Keratinocyte (primary cell): Measurements from ENCODE around the gene GARS1. TPM values are rescaled to one million over a fixed set of nuclear protein-coding genes. Genes with fewer than 3 reads are reported as not detected.

ENCODE experiments used
- DNase-seq: peaks from one replicate; pipeline ENCODE4 v3.0.0-alpha.2; 2011; ENCODE audit warnings: low read depth, missing footprints, low spot score
- FAIRE-seq: peaks from 2 replicates; lab custom pipeline; 2011; peaks lifted over from hg19 to GRCh38; lab: Jason Lieb, UNC
- H2AFZ ChIP-seq: 2 replicates; pipeline ENCODE4 v1.6.0; 2012; ENCODE audit warnings: low read length, control low read depth, inconsistent platforms; ENCODE audit not compliant: control insufficient read depth
- H3K27ac ChIP-seq: 2 replicates; pipeline ENCODE4 v1.5.1; 2011; ENCODE audit warnings: low read length; ENCODE audit not compliant: control insufficient read depth, insufficient read depth
- H3K27me3 ChIP-seq: 3 replicates; pipeline ENCODE4 v1.6.0; 2011; ENCODE audit warnings: low read length; ENCODE audit not compliant: control insufficient read depth, insufficient read depth; ENCODE audit errors: extremely low read depth
- H3K36me3 ChIP-seq, 2 experiments: 2 replicates in 1 of 2; 3 replicates in 1 of 2; pipeline ENCODE4 v1.5.1; 2011; ENCODE audit warnings: low read length in 2 of 2, mild to moderate bottlenecking in 1 of 2; ENCODE audit not compliant: control insufficient read depth in 2 of 2, insufficient read depth in 2 of 2; ENCODE audit errors: extremely low read depth in 1 of 2
- H3K4me1 ChIP-seq: 3 replicates; pipeline ENCODE4 v1.5.1; 2011; ENCODE audit warnings: low read length; ENCODE audit not compliant: control insufficient read depth, insufficient read depth; ENCODE audit errors: extremely low read depth
- H3K4me2 ChIP-seq: 3 replicates; pipeline ENCODE4 v1.6.0; 2011; ENCODE audit warnings: low read depth, low read length; ENCODE audit not compliant: control insufficient read depth, insufficient read depth; ENCODE audit errors: extremely low read depth
- H3K4me3 ChIP-seq, 3 experiments: fragments of 200-600 bp in 1 of 3; sonication (generic) in 1 of 3; 2 replicates in 2 of 3; 3 replicates in 1 of 3; pipeline ENCODE4 v1.5.1; 2011 to 2016; ENCODE audit warnings: low read length in 3 of 3, mild to moderate bottlenecking in 3 of 3, control low read depth in 2 of 3, inconsistent platforms in 1 of 3, low read depth in 1 of 3, mixed read lengths in 1 of 3, mixed run types in 1 of 3, moderate library complexity in 1 of 3; ENCODE audit not compliant: control insufficient read depth in 2 of 3, insufficient read depth in 2 of 3; ENCODE audit errors: extremely low read depth in 1 of 3
- H3K79me2 ChIP-seq: 2 replicates; pipeline ENCODE4 v1.6.0; 2012; ENCODE audit warnings: low read length; ENCODE audit not compliant: control insufficient read depth, insufficient read depth
- H3K9ac ChIP-seq: 3 replicates; pipeline ENCODE4 v1.6.0; 2011; ENCODE audit warnings: low read length; ENCODE audit not compliant: control insufficient read depth, insufficient read depth; ENCODE audit errors: extremely low read depth
- H3K9me1 ChIP-seq: 3 replicates; pipeline ENCODE4 v1.6.0; 2011; ENCODE audit warnings: low read length; ENCODE audit not compliant: control insufficient read depth, insufficient read depth; ENCODE audit errors: extremely low read depth
- H3K9me3 ChIP-seq: 2 replicates; pipeline ENCODE4 v1.5.1; 2012; ENCODE audit warnings: low read depth, low read length; ENCODE audit not compliant: control insufficient read depth
- H4K20me1 ChIP-seq: 3 replicates; pipeline ENCODE4 v1.6.0; 2011; ENCODE audit warnings: low read length; ENCODE audit not compliant: control insufficient read depth, insufficient read depth; ENCODE audit errors: extremely low read depth
- EZH2 ChIP-seq: IDR thresholded peaks from one replicate; pipeline ENCODE4 v1.6.1; 2012; ENCODE audit warnings: inconsistent platforms, mild to moderate bottlenecking, low read length, moderate library complexity
- dilution Hi-C: fragments of 300-500 bp; cut with MboI; formaldehyde crosslinking; loops from one replicate; pipeline ENCODE4 v1.7.0; 2020; ENCODE audit warnings: low sequenced_read_pairs; ENCODE audit not compliant: extremely low pct_ligation_motif_present
- polyA plus RNA-seq, 5 experiments: library from polyadenylated mRNA; depleted of rRNA in 3 of 5; stranded (reverse) in 3 of 5; stranded (forward) in 1 of 5; unstranded in 1 of 5; fragments of >200 nt; gene quantifications; 1 replicate in 1 of 5; 2 replicates in 3 of 5; 3 replicates in 1 of 5; pipeline versions ENCODE4 v1.2.1 to v1.2.3, GENCODE V29; 2011 to 2012; ENCODE audit warnings: missing spikeins in 2 of 5, low read depth in 1 of 5, low replicate concordance in 1 of 5
- TF ChIP-seq, protein P1 (sequence below), 3 experiments: IDR thresholded peaks in 1 of 3; conservative IDR thresholded peaks in 1 of 3; optimal IDR thresholded peaks in 1 of 3; 2 replicates in 2 of 3; 3 replicates in 1 of 3; pipeline versions ENCODE3 to v1.5.1; 2011; ENCODE audit warnings: low read length in 3 of 3, mild to moderate bottlenecking in 3 of 3, moderate library complexity in 2 of 3, control low read depth in 1 of 3, inconsistent platforms in 1 of 3; ENCODE audit not compliant: insufficient read depth in 2 of 3; ENCODE audit errors: extremely low read depth in 1 of 3

Gene GARS1
- polyA plus RNA-seq, 1 donor (not counting 4 experiments of a cell fraction or from before 2014, with no cell fraction given) = 411 TPM

- DNase-seq (no peak), FAIRE-seq (no peak)
- H3K4me3 ChIP-seq = no peak overlapping the region
- H4K20me1 ChIP-seq = peaks cover 4% of the 10 kb centered on the region
- H3K27ac ChIP-seq = no peak overlapping the region
- dilution Hi-C loops = no loop called here
- TF ChIP-seq, protein P1, sequence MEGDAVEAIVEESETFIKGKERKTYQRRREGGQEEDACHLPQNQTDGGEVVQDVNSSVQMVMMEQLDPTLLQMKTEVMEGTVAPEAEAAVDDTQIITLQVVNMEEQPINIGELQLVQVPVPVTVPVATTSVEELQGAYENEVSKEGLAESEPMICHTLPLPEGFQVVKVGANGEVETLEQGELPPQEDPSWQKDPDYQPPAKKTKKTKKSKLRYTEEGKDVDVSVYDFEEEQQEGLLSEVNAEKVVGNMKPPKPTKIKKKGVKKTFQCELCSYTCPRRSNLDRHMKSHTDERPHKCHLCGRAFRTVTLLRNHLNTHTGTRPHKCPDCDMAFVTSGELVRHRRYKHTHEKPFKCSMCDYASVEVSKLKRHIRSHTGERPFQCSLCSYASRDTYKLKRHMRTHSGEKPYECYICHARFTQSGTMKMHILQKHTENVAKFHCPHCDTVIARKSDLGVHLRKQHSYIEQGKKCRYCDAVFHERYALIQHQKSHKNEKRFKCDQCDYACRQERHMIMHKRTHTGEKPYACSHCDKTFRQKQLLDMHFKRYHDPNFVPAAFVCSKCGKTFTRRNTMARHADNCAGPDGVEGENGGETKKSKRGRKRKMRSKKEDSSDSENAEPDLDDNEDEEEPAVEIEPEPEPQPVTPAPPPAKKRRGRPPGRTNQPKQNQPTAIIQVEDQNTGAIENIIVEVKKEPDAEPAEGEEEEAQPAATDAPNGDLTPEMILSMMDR (optimal IDR thresholded peaks at IDR 0.05 in 1 of 3, IDR thresholded peaks at IDR 0.05 in 1 of 3, conservative IDR thresholded peaks at IDR 0.05 in 1 of 3; ENCODE audit: extremely low read depth in 1 of 3, insufficient read depth in 2 of 3, low read length in 3 of 3) = no peak
- no peak for TF ChIP-seq EZH2
- no peak overlapping the region for H3K9ac ChIP-seq
- H3K4me2 ChIP-seq = no peak overlapping the region
- H3K4me1 ChIP-seq = no peaks in the 10 kb centered on the region
- no peaks in the 10 kb centered on the region for H3K79me2 ChIP-seq
- peaks cover 2% of the 10 kb centered on the region for H3K9me1 ChIP-seq
- no peaks in the 10 kb centered on the region for H3K9me3 ChIP-seq
- no peak overlapping the region for H2AFZ ChIP-seq
- H3K36me3 ChIP-seq = no peaks in the 10 kb centered on the region
- H3K27me3 ChIP-seq = peaks cover 25% of the 10 kb centered on the region
Observed at GRCh38 chr7:30674420-30674819, 79.7 kb downstream of the GARS1 start.

DNA sequence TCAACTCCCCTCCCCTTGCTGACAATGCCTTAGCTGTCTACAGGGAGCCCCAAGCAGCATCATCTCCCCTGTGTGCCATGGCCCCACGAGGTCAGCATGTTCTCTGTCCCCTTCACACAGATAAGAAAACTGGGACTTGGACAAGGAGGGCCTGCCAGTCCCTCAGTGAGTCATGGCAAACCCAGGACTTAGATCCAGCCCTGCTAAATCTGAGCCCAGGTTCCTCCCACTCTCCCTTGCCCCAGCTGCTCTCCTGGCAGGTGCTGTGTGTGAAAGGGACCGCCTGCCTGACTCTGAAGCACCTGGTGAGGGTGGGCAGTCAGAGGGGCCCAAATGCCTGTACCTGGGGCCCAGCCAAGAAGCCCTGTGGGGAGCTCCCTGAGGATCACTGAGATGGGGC is 80.2 kb downstream of the GARS1 start:
- Histone ChIP-seq H3K27ac (no peak overlapping the region), H3K4me3 (no peak overlapping the region), H4K20me1 (peaks cover 4% of the 10 kb centered on the region), H3K36me3 (no peaks in the 10 kb centered on the region), H3K79me2 (no peaks in the 10 kb centered on the region), H3K9me1 (peaks cover 2% of the 10 kb centered on the region), H3K9ac (no peak overlapping the region), H3K4me1 (no peaks in the 10 kb centered on the region), H3K27me3 (peaks cover 29% of the 10 kb centered on the region), H3K9me3 (no peaks in the 10 kb centered on the region), H2AFZ (no peak overlapping the region), H3K4me2 (no peak overlapping the region)
- TF ChIP-seq EZH2 = no peak
- TF ChIP-seq, protein P1 (optimal IDR thresholded peaks at IDR 0.05 in 1 of 3, IDR thresholded peaks at IDR 0.05 in 1 of 3, conservative IDR thresholded peaks at IDR 0.05 in 1 of 3; ENCODE audit: extremely low read depth in 1 of 3, insufficient read depth in 2 of 3, low read length in 3 of 3) = no peak
- dilution Hi-C loops = no loop called here
- DNase-seq (no peak), FAIRE-seq (no peak)
